GM12878 (cell line): ENCODE results near the gene P3H2. TPM values are rescaled to one million over a fixed set of nuclear protein-coding genes. Genes with fewer than 3 reads are reported as not detected.

ENCODE experiments used
- ATAC-seq: fragments of 200-7000 bp; cut with Tn5 transposase; 3 replicates; pipeline ENCODE4 v1.9.1; 2020; ENCODE audit warnings: mild to moderate bottlenecking, moderate library complexity
- BruUV-seq: library from RNA; stranded (reverse); fragments of 400-500 nt; replicated peaks from 2 replicates; lab custom pipeline; 2021; lab: Mats Ljungman, UMichigan
- CTCF ChIA-PET: fragments of 300-600 bp; sonication (Branson Sonifier 250); formaldehyde crosslinking; extraction: SDS; loops from one replicate; lab custom pipeline; 2021; ENCODE audit warnings: inconsistent platforms; lab: Yijun Ruan, JAX
- POLR2A ChIA-PET: fragments of 350-600 bp; formaldehyde crosslinking; extraction: SDS; loops from one replicate; lab custom pipeline; 2021; ENCODE audit warnings: inconsistent platforms; lab: Charles Lee
- RAD21 ChIA-PET: fragments of 300-600 bp; sonication (Branson Sonifier 250); formaldehyde crosslinking; loops from one replicate; lab custom pipeline; 2023; ENCODE audit warnings: antibody characterized with exemption; ENCODE audit not compliant: unreplicated experiment; lab: Charles Lee
- SMC1A ChIA-PET: fragments of 300-600 bp; sonication (Branson Sonifier 250); formaldehyde crosslinking; loops from one replicate; lab custom pipeline; 2023; ENCODE audit not compliant: unreplicated experiment, uncharacterized antibody; lab: Charles Lee
- DNase-seq: peaks from one replicate; pipeline ENCODE4 v3.0.0-alpha.2; 2011; ENCODE audit warnings: low read depth, low spot score
- FAIRE-seq: peaks from 3 replicates; lab custom pipeline; 2011; peaks lifted over from hg19 to GRCh38; lab: Jason Lieb, UNC
- H2AFZ ChIP-seq: 2 replicates; pipeline ENCODE4 v1.6.0; 2011; ENCODE audit warnings: low read depth, low read length, control low read depth; ENCODE audit not compliant: control insufficient read depth
- H3K27ac ChIP-seq: 2 replicates; pipeline ENCODE4 v1.5.1; 2011; ENCODE audit warnings: control low read depth; ENCODE audit not compliant: control insufficient read depth, insufficient read depth
- H3K27me3 ChIP-seq, 2 experiments: replicated peaks in 1 of 2; 2 replicates each; pipeline versions ENCODE4 v1.6.0 to v1.6.1; 2011; ENCODE audit warnings: low read length in 1 of 2; ENCODE audit not compliant: control insufficient read depth in 2 of 2, insufficient read depth in 2 of 2
- H3K36me3 ChIP-seq, 2 experiments: 2 replicates each; pipeline ENCODE4 v1.5.1; 2011; ENCODE audit warnings: low read length in 1 of 2; ENCODE audit not compliant: control insufficient read depth in 2 of 2, insufficient read depth in 2 of 2
- H3K4me1 ChIP-seq: 2 replicates; pipeline ENCODE4 v1.6.1; 2011; ENCODE audit warnings: mild to moderate bottlenecking, low read length, moderate library complexity, mixed read lengths; ENCODE audit not compliant: control insufficient read depth, insufficient read depth
- H3K4me2 ChIP-seq: 2 replicates; pipeline ENCODE4 v1.6.0; 2011; ENCODE audit warnings: control low read depth; ENCODE audit not compliant: control insufficient read depth, insufficient read depth
- H3K4me3 ChIP-seq: fragments of 200-600 bp; sonication (generic); 2 replicates; pipeline ENCODE4 v1.5.1; 2016
- H3K79me2 ChIP-seq: 2 replicates; pipeline ENCODE4 v1.6.0; 2011; ENCODE audit warnings: low read length; ENCODE audit not compliant: control insufficient read depth, insufficient read depth
- H3K9ac ChIP-seq: 2 replicates; pipeline ENCODE4 v1.8.0; 2011; ENCODE audit warnings: low read length, control low read depth, mixed read lengths; ENCODE audit not compliant: control insufficient read depth, insufficient read depth
- H3K9me3 ChIP-seq: replicated peaks from 3 replicates; pipeline ENCODE4 v1.5.1; 2011; ENCODE audit warnings: mild to moderate bottlenecking, low read length; ENCODE audit not compliant: control insufficient read depth, insufficient read depth
- H4K20me1 ChIP-seq: 2 replicates; pipeline ENCODE4 v1.6.0; 2011; ENCODE audit not compliant: control insufficient read depth, insufficient read depth
- ATF7 ChIP-seq: fragments of 450-650 bp; IDR thresholded peaks from 2 replicates; pipeline ENCODE4 v1.6.1; 2016; ENCODE audit warnings: low read depth, mild to moderate bottlenecking
- CEBPB ChIP-seq, 2 experiments: fragments of 150-350 bp in 1 of 2; IDR thresholded peaks; 2 replicates each; pipeline ENCODE4 v1.6.1; 2012 to 2014; ENCODE audit warnings: low read depth in 2 of 2, low read length in 2 of 2, borderline replicate concordance in 1 of 2, inconsistent platforms in 1 of 2
- CHD4 ChIP-seq: fragments of 200-600 bp; sonication (generic); IDR thresholded peaks from 2 replicates; pipeline ENCODE4 v1.6.1; 2016; ENCODE audit warnings: mild to moderate bottlenecking
- ETV6 ChIP-seq, 2 experiments: fragments of 450-650 bp in 1 of 2; IDR thresholded peaks in 1 of 2; conservative IDR thresholded peaks in 1 of 2; 2 replicates each; pipeline ENCODE4 v1.6.1; 2014; ENCODE audit warnings: antibody characterized with exemption in 1 of 2, borderline replicate concordance in 1 of 2, low read depth in 1 of 2, mild to moderate bottlenecking in 1 of 2, moderate library complexity in 1 of 2
- HDAC2 ChIP-seq: fragments of 200-600 bp; sonication (generic); IDR thresholded peaks from 2 replicates; pipeline ENCODE4 v1.6.1; 2017
- MLLT1 ChIP-seq: fragments of 450-650 bp; IDR thresholded peaks from 2 replicates; pipeline ENCODE4 v1.6.1; 2016; ENCODE audit warnings: mild to moderate bottlenecking
- MTA2 ChIP-seq: fragments of 450-650 bp; IDR thresholded peaks from 2 replicates; pipeline ENCODE4 v1.6.1; 2016; ENCODE audit warnings: low read depth, mild to moderate bottlenecking, moderate library complexity
- NFYB ChIP-seq: IDR thresholded peaks from 2 replicates; pipeline ENCODE4 v1.6.1; 2011; ENCODE audit warnings: low read depth, mild to moderate bottlenecking, low read length, improper control_type of control experiment, moderate library complexity; ENCODE audit not compliant: insufficient read depth
- NR2C1 ChIP-seq: fragments of 450-650 bp; IDR thresholded peaks from 2 replicates; pipeline ENCODE4 v1.6.1; 2017; ENCODE audit warnings: antibody characterized with exemption, mild to moderate bottlenecking, moderate library complexity
- PAX8 ChIP-seq: fragments of 450-650 bp; IDR thresholded peaks from 2 replicates; pipeline ENCODE4 v1.6.1; 2017; ENCODE audit warnings: mild to moderate bottlenecking, moderate library complexity
- RBBP5 ChIP-seq: fragments of 200-600 bp; sonication (generic); conservative IDR thresholded peaks from 2 replicates; pipeline ENCODE4 v1.6.1; 2016
- SRF ChIP-seq, 2 experiments: IDR thresholded peaks; 2 replicates each; pipeline ENCODE4 v1.6.1; 2011; ENCODE audit warnings: low read depth in 2 of 2, low read length in 2 of 2, mild to moderate bottlenecking in 1 of 2, moderate library complexity in 1 of 2
- WRNIP1 ChIP-seq: IDR thresholded peaks from 2 replicates; pipeline ENCODE4 v1.6.1; 2011; ENCODE audit warnings: low read depth, low read length, improper control_type of control experiment, borderline replicate concordance
- YBX1 ChIP-seq: fragments of 450-650 bp; IDR thresholded peaks from 2 replicates; pipeline ENCODE4 v1.6.1; 2016; ENCODE audit warnings: antibody characterized with exemption
- ZNF207 ChIP-seq: fragments of 450-650 bp; IDR thresholded peaks from 2 replicates; pipeline ENCODE4 v1.6.1; 2014; ENCODE audit warnings: antibody characterized with exemption, mild to moderate bottlenecking, borderline replicate concordance
- ZSCAN29 ChIP-seq: fragments of 450-650 bp; IDR thresholded peaks from 2 replicates; pipeline ENCODE4 v1.6.1; 2017; ENCODE audit warnings: mild to moderate bottlenecking, moderate library complexity
- ZZZ3 ChIP-seq: IDR thresholded peaks from 2 replicates; pipeline ENCODE4 v1.6.1; 2011; ENCODE audit warnings: low read depth; ENCODE audit not compliant: control insufficient read depth, insufficient read length
- WGBS: methylation state at CpG from one replicate; pipeline ENCODE4 v1.1.6; 2016; ENCODE audit warnings: low lambda C conversion rate; ENCODE audit not compliant: insufficient replicate concordance, insufficient coverage; ENCODE audit errors: missing lambda C conversion rate; 5-methylcytosine and 5-hydroxymethylcytosine counted together
- in situ Hi-C: fragments of 300-500 bp; cut with MboI; formaldehyde crosslinking; loops from 9 replicates; pipeline ENCODE4 v1.14.3; 2018; ENCODE audit warnings: mixed read lengths
- intact Hi-C: fragments of 100-400 bp; cut with micrococcal nuclease; formaldehyde crosslinking; loops from one replicate; pipeline ENCODE4 v1.14.2; 2022; ENCODE audit not compliant: unreplicated experiment
- polyA plus RNA-seq, 11 experiments: library from polyadenylated mRNA; depleted of rRNA in 4 of 11; unstranded in 6 of 11; stranded (reverse) in 5 of 11; fragments of >200 nt; fragmentation: Nextera tagmentation in 4 of 11; fragmentation: Illumina TruSeq in 1 of 11; extraction: Ambion mirVana in 4 of 11; extraction: Trizol in 1 of 11; gene quantifications; 1 replicate in 1 of 11; 2 replicates in 10 of 11; pipeline versions ENCODE4 v1.2.1 to v1.2.3, GENCODE V29; 2011 to 2016; ENCODE audit warnings: inconsistent platforms in 2 of 11, missing spikeins in 2 of 11, low read depth in 1 of 11
- total RNA-seq, 4 experiments: library from RNA; depleted of rRNA in 3 of 4; stranded (reverse); fragments of >200 nt in 3 of 4; fragmentation: Illumina TruSeq in 1 of 4; extraction: Trizol in 1 of 4; gene quantifications; 2 replicates each; pipeline versions ENCODE4 v1.2.1 to v1.2.3, GENCODE V29; 2013 to 2021
- TF ChIP-seq, protein P1 (sequence below): fragments of 450-650 bp; IDR thresholded peaks from 2 replicates; pipeline ENCODE4 v1.6.1; 2014; ENCODE audit warnings: mild to moderate bottlenecking

Gene P3H2
- total and polyA plus RNA-seq, 10 of the 15 experiments (the other 5 are each of a cell fraction or from before 2014, with no cell fraction given) = 27.0 to 97.6 (median 83.2) TPM

DNA sequence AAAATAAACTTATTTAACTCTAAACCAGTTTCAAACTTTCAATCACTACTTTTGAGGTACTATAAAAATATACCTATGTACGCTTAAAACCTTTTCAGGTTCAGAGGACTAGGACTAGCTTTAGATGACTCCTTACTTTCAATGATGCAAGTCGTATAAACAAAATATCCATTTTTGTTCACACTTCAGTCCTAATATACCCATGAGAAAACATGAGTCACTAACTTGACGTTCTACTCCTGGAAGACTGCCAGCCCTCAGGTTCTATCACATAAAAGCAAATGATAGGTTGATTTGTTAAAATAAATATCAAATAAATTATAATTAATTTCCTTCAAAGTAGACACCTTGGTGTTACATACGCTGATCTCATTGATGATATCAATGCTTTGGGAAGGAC, 10.6 kb upstream of the P3H2 start:
- FAIRE-seq (no peak), DNase-seq (no peak), ATAC-seq (peak; percentile 74)
- Histone ChIP-seq H2AFZ (no peak overlapping the region), H3K36me3 (no peaks in the 10 kb centered on the region), H3K4me1 (no peaks in the 10 kb centered on the region), H3K9ac (no peak overlapping the region), H4K20me1 (no peaks in the 10 kb centered on the region), H3K4me2 (no peak overlapping the region), H3K4me3 (no peak overlapping the region), H3K27me3 (no peaks in the 10 kb centered on the region), H3K79me2 (no peaks in the 10 kb centered on the region), H3K27ac (no peak overlapping the region), H3K9me3 (no peaks in the 10 kb centered on the region)
- ChIA-PET POLR2A (interaction anchor here (0.6 kb wide), 1 partner anchor 48 kb away, joined by 3 read pairs; no protein-coding TSS in a partner anchor), CTCF (interaction anchor here (1.0 to 2.0 kb wide), 2 partner anchors 9 kb away, joined by 3 to 9 read pairs; no protein-coding TSS in a partner anchor), SMC1A (interaction anchor here (0.7 to 1.3 kb wide), 5 partner anchors 9 to 461 kb away, joined by 3 to 8 read pairs (median 3); no protein-coding TSS in a partner anchor), RAD21 (interaction anchor here (0.8 to 0.9 kb wide), 2 partner anchors 11 to 104 kb away, joined by 3 to 4 read pairs; partner anchors contain the start of gene P3H2)
- BruUV-seq = no TSS peak
- WGBS = 56% methylated on average over 4 of the region's 4 CpGs
- in situ Hi-C loops = no loop called here
- TF ChIP-seq MLLT1 (no peak), ZNF207 (no peak), MTA2 (no peak), SRF (IDR thresholded peaks at IDR 0.05; ENCODE audit: low read depth in 2 of 2, low read length in 2 of 2) (no peak), NR2C1 (no peak), CHD4 (no peak), RBBP5 (no peak), WRNIP1 (no peak), NFYB (no peak), ETV6 (conservative IDR thresholded peaks at IDR 0.05 in 1 of 2, IDR thresholded peaks at IDR 0.05 in 1 of 2; ENCODE audit: borderline replicate concordance in 1 of 2, low read depth in 1 of 2) (no peak), YBX1 (no peak), ATF7 (no peak), PAX8 (no peak), ZSCAN29 (no peak), ZZZ3 (no peak), CEBPB (IDR thresholded peaks at IDR 0.05; ENCODE audit: borderline replicate concordance in 1 of 2, low read depth in 2 of 2, low read length in 2 of 2) (no peak), HDAC2 (no peak)
- TF ChIP-seq, protein P1, sequence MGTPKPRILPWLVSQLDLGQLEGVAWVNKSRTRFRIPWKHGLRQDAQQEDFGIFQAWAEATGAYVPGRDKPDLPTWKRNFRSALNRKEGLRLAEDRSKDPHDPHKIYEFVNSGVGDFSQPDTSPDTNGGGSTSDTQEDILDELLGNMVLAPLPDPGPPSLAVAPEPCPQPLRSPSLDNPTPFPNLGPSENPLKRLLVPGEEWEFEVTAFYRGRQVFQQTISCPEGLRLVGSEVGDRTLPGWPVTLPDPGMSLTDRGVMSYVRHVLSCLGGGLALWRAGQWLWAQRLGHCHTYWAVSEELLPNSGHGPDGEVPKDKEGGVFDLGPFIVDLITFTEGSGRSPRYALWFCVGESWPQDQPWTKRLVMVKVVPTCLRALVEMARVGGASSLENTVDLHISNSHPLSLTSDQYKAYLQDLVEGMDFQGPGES = no peak
- intact Hi-C loops = no loop called here
